VCaP (cell line): Measurements from ENCODE around the gene POF1B.
"Not testable (repeated sequence)": the region's sequence is repeated elsewhere in the genome, so short reads cannot be mapped to it uniquely, and the experiment has no call there.

Experiments
- H3K27ac ChIP-seq: fragments of 450-650 bp; 2 replicates; pipeline ENCODE4 v1.5.1; 2017
- CTCF ChIP-seq: fragments of 450-650 bp; conservative IDR thresholded peaks from 2 replicates; pipeline ENCODE4 v1.5.1; 2017; ENCODE audit warnings: mild to moderate bottlenecking, moderate library complexity

POF1B gene

GRCh38 chrX:85309717-85310116 lies 69.7 kb downstream of the POF1B start:
- no peak for TF ChIP-seq CTCF
- H3K27ac ChIP-seq = no peak overlapping the region

GRCh38 chrX:85303544-85303943 lies 75.9 kb downstream of the POF1B start:
- no peak overlapping the region for H3K27ac ChIP-seq
- no peak for TF ChIP-seq CTCF

- H3K27ac ChIP-seq = no peak overlapping the region
Measured at GRCh38 chrX:85288992-85289723, 90.3 kb downstream of the POF1B start.

GRCh38 chrX:85285286-85285685 lies 94.2 kb downstream of the POF1B start:
- H3K27ac ChIP-seq = not testable (repeated sequence)

More at GRCh38 chrX:85288992-85289723, 90.3 kb downstream of the POF1B start:
- no peak; the same call in 1 of the 2 replicates for TF ChIP-seq CTCF

GRCh38 chrX:85244450-85245211 lies 134.8 kb downstream of the POF1B start:
- no peak for TF ChIP-seq CTCF
- no peak overlapping the region for H3K27ac ChIP-seq

- TF ChIP-seq CTCF = no peak
Measured at GRCh38 chrX:85243761-85244449, 135.6 kb downstream of the POF1B start, which contains the start of the genes SATL1 and ZNF711. SATL1 (minus strand) TSS chrX:85243779; CDS start chrX:85108968, 134,811 bp downstream. ZNF711 (plus strand) TSS chrX:85243991; CDS start chrX:85247573, 3,582 bp downstream.

GRCh38 chrX:85243155-85243554 lies 136.3 kb downstream of the POF1B start:
- TF ChIP-seq CTCF = no peak
- H3K27ac ChIP-seq = no peak overlapping the region

More at GRCh38 chrX:85243761-85244449, 135.6 kb downstream of the POF1B start, which contains the start of the genes SATL1 and ZNF711:
- no peak within 1 kb of the TSS for H3K27ac ChIP-seq
